UCSD-AML1 (cell line): ENCODE results near the gene CCDC28B.
A peak's percentile ranks its signal among the peaks of the same experiment; 100 is the strongest.
"Not testable (repeated sequence)": the region's sequence is repeated elsewhere in the genome, so short reads cannot be mapped to it uniquely, and the experiment has no call there.

Experiments used
- DNase-seq: peaks from one replicate; lab custom pipeline; 2025; ENCODE audit not compliant: unreplicated experiment; lab: John Stamatoyannopoulos, UW

Gene CCDC28B

GRCh38 chr1:32200226-32201010, at the start of gene CCDC28B:
TSS of gene CCDC28B (plus strand) at chr1:32200595. CDS start at chr1:32201936, 1,341 bp downstream.
- peak; percentile 52 for DNase-seq

DNA sequence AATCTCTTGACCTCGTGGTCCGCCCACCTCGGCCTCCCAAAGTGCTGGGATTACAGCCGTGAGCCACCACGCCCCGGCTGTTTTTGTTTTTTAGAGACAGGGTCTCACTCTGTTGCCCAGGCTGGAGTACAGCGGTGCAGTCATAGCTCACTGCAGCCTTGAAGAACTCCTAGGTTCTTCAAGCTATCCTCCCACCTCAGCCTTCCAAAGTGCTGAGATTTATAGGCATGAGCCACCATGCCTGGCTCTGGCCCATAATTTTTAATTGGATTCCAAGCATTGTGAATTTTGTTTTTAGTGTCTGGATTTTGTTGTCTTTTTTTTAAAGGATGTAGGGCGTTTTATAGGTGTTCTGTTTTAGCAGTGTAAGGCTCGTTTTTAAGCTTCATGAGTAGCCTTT, 49.5 kb upstream of the CCDC28B start:
- no peak for DNase-seq

GRCh38 chr1:32151319-32151787, 49.0 kb upstream of the CCDC28B start:
- DNase-seq: no peak

GRCh38 chr1:32159189-32159588, 41.2 kb upstream of the CCDC28B start:
- no peak for DNase-seq

- no peak for DNase-seq
Measured at GRCh38 chr1:32163405-32163804, 37.0 kb upstream of the CCDC28B start.

GRCh38 chr1:32165633-32166032, 34.8 kb upstream of the CCDC28B start:
- not testable (repeated sequence) for DNase-seq

- DNase-seq: no peak
Measured at GRCh38 chr1:32170991-32171390, 29.4 kb upstream of the CCDC28B start.

GRCh38 chr1:32172621-32173245, 27.7 kb upstream of the CCDC28B start:
- peak; percentile 35 for DNase-seq

GRCh38 chr1:32178380-32179192, 21.8 kb upstream of the CCDC28B start:
- no peak for DNase-seq

DNA sequence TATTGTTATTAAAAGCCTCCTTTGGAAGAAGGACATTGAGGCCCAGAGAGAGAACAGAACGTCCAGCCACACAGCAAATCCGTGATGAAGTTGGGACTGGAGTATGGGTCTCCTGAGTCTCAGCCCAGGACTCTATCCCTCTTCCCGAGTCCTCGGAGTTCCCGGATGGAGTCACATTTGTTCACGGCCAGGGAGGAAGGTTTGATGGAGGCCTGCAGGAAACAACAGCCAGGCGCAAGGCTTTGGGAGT, 21.3 kb upstream of the CCDC28B start:
- DNase-seq: no peak

DNA sequence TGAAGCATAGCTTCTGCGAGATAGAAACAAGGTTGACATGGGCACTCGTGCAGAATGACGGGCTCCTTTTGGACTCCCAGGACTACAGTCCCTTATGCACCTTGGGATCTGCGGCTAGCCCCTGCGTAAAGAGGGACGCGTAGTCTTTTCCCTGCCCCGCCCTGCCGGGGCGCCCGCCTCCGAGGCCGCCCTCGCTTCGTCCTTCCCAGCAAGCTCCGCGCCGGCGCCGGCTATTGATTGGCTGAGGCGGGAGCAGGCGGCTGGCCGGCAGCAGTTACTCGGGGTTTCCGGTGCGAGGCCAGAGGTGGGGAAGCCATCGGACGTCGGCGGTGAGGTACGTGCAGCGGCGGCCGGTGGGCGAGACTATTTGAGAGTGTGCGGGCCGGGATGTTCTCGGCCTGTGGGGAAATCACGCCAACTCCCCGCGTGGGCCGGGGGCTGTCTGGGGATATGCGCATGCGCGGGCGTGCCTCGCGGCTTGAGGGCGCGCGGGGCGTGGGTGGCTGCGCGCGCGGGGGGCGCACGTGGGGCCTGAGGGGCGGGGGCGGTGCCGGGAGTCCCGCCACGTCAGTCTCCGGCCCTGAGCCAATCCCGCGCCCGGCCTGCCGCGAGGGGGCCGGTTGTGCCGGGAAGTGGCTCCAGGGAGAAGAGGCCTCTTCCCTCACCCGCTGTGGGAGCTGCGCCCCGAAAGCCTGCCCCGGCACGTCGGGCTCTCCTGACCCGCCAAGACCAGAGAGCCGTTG, 20.8 kb upstream of the CCDC28B start, which contains the start of gene TXLNA:
TXLNA (plus strand) TSS at position 233 of the 743 bp plus-strand sequence. CDS start 671 bp downstream, outside the sequence.
- DNase-seq: peak; percentile 95

- DNase-seq: peak; percentile 50
Measured at GRCh38 chr1:32180186-32181060, 20.0 kb upstream of the CCDC28B start.

- no peak for DNase-seq
Measured at GRCh38 chr1:32181065-32181464, 19.3 kb upstream of the CCDC28B start.

DNA sequence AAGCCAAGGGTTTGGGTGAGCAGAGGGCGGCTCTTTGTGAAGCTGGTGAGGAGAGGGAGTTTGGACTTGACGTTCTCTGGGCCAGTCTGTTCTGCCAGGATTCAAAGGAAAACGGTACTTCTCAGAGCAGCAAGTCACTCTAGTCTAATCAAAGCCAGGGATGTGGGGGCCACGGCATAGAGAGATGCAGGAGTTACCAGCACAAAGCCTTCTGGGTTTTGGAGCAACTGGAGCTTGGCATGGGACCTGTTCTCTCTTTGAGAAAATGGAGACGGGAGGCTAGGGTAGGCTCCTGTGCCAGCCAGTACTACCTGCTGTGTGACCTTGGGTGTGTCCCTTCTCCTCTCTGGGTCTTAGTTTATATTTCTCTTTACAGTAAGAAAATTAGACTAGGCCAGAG, 18.8 kb upstream of the CCDC28B start:
- no peak for DNase-seq

GRCh38 chr1:32182060-32182459, 18.3 kb upstream of the CCDC28B start:
- DNase-seq: no peak

DNA sequence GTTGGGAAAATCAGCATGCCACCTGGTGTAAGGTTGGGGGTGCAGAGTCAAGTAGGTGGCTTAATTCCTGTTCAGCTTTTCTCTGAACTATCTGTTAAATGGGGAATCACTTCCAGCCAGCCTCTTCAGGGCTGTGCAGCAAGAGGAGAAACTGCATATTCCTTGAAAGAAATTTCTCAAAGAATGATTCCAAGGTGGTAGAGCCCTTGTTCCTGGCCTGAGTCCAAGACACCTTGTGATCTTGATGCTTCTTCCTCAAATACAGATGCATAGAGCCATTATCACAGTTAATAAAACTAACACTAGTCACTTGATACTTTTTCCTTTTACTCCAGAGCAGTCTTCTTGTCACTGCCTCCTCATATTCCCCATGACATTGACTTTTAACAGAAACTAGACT, 15.7 kb upstream of the CCDC28B start:
- no peak for DNase-seq

- DNase-seq: peak; percentile 33
Measured at GRCh38 chr1:32186077-32186476, 14.3 kb upstream of the CCDC28B start.

- no peak for DNase-seq
Measured at GRCh38 chr1:32186491-32186890, 13.9 kb upstream of the CCDC28B start.

DNA sequence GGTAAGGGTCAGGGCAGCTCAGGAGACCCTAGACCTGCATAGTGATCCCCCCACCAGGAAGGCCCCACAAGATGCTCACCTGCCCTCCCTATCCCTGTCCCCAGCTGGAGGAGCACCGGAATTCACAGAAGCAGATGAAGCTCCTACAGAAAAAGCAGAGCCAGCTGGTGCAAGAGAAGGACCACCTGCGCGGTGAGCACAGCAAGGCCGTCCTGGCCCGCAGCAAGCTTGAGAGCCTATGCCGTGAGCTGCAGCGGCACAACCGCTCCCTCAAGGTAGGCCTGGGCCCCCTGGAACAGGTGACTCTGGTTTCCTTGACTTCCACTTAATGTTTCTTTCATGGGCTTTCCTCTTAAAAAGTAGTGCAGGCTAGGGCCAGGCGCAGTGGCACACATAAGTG, 12.5 kb upstream of the CCDC28B start:
- no peak for DNase-seq
